Stimulated activated CD8-positive, alpha-beta memory T cell treated with anti-CD3 and anti-CD28 coated beads, Interleukin-4, amount 100 ng/mL, for 4 hours (primary cell): ENCODE data around the gene MAP1LC3B.
"Not testable (repeated sequence)": the region's sequence is repeated elsewhere in the genome, so short reads cannot be mapped to it uniquely, and the experiment has no call there.

Experiments used
- DNase-seq, 2 donors: peaks; one replicate each; pipeline ENCODE4 v3.0.0-alpha.2; 2020; ENCODE audit warnings: low read depth in 2 of 2, low spot score in 1 of 2

Gene MAP1LC3B

DNA sequence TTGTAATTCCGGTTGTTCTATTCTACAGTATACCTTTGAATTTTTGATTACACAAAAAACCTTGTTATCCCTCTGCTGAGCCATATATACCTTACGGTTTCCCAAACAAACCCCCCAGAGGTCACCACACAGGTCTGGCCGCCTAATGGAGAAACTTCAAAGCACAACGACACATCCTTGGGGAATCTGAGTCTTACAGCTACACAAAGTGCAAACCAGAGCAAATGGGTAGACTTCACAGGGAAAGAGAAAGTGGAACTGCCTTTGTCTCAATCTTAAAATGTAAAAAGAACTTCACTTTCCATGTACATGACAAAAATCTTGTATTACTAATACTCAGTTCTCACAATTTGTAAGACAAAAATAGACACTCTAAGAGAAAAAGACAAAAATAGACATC, 11.3 kb upstream of the MAP1LC3B start:
- DNase-seq, result no peak

DNA sequence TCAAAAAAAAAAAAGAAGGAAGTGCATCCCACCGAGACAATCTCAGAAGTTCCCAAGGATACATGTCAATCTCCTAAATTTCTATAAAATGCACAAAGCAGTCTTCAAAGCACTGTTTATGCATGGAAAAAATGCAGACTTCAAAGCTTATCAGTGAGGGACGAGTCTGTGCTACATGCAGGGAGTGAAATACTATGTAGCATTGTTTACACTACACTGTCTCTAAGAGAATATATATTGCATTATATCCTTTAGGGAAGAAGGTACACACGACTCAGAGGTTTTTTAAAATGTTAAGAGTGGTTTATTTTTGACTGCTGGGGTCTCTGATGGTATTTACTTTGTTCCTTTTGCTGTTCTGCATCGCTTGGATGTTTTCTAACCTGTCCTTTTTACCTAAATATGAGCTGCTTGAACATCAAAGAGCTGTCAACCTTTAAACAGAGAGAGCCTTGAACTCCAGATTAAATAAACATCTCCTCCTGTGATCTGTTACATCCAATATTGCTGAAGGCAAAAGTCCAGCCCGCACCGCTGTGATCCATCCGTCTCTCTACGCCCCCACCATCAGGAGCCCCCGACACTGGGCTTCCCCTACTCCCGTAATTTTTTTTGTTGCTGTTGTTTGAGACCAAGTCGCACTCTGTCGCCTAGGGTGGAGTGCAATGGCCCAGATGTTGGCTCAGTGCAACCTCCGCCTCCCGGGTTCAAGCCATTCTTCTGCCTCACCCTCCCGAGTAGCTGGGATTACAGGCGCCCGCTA, 9.9 kb upstream of the MAP1LC3B start:
- no peak for DNase-seq

DNA sequence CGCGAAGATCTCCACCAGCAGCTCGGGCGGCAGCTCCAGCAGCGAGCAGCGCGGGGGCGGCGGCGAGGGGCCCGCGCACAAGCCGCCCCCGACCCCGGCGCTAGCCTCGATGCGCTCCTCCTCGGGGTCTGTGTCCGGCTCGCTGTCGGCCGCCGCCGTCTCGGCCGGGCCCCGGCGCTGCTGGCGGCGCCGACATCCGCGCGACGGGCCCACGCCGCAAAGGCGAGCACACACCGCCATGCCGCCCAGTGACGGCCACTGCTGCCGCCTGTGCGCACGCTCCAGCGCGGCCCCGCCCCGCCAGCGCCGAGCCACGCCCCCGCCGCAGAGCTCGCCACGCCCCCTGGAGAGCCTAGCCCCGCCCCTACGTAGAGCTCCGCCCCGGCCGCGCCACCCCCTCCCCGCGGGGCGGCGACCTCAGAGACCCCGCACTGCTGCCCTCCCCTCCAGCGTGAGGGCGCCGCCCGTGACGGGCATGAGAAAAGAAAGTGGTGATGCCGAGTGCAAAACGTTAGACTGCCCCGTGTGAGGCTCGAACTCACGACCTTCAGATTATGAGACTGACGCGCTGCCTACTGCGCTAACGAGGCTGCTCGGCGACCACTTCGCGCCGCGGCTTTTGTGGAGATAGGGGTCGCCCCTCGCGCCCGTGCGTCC, 8.5 kb upstream of the MAP1LC3B start, which contains the start of gene FBXO31:
Gene FBXO31, minus strand, starts transcription at position 272 of the 657 bp plus-strand sequence. Its CDS starts 32 bp downstream, at position 240.
- peak; percentile 79 to 80 for DNase-seq

DNA sequence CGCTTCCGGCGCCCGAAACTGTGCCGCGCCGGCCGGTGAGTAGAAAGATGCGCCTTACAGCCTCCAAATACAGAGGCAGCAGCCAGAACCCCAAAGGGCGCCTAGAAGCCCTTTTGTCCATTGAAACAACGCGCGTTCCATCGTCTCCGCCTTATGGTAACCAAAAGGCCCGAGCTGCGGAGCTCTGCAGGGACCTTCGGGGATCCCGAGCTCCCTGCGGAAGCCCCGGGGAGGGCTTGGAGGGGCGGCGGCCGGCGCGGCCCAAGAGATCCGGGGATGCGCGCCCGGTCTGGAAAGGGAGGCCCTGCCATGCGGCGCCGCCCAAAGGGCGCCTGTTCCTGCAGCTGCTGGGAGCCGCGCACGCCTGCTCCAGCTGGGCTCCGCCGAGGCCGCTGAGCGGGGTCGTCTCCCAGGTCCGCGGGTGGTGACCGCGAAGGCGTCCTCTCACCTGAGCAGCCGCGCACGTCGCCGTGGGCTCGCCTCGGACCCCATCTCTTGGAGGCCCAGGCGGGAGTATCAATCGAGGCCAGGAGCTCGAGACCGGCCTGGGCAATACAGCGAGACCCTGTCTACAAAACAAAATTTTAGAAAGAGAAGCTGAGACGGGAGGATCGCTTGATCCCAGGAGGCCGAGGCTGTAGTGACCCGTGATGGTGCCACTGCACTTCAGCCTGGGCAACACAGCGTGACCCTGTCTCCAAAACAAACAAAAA, 7.8 kb upstream of the MAP1LC3B start:
- no peak for DNase-seq

DNA sequence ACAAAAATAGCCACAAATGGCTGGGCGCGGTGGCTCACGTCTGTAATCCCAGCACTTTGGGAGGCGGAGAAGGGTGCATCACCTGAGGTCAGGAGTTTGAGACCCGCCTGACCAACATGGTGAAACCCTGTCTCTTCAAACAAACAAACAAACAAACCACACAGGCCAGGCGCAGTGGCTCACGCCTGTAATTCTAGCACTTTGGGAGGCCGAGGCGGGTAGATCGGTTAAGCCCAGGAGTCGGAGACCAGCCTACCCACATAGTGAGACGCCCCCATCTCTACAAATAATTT, 7.3 kb upstream of the MAP1LC3B start:
- DNase-seq, result not testable (repeated sequence)

DNA sequence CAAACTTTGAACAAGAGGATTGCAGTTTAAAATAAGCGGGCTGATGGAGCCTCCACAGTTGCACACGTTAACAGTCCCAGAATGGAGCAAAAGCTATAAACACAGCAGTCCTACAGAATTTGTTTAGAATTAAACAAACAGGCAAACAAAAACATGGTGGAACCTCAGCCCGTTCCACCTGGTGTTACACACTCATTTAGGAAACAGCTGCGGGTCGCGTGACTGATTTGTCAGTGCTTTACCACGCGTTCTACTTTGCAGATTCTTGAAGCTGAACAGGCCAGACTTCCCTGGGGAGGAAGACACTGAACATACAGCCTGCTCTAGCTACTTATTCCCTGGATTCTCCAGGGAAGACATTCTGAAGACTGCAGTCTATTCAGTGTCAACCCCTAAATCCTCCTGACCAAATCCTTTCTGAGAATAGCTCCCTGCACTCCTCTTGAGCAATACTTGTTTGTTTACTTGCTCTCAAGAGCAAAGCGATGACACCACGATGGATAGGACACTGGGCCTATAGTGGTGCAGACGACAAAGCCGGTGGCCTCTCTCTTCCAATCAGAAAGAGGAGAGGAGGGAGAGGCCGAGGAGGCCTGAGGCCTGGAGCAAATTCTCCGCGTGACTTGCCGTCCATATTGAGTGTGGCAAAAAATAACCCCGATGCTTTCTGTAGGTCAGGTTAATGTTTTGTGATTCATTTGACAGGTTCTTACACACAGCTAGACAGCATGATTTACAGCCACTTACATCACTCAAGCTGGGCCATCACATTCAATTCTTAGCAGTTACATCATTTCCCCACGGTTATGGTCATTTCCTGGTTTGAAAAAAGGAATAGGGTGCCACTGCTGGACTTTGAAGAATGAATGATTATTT, 4.0 kb upstream of the MAP1LC3B start:
- DNase-seq, result peak; percentile 72 to 79

DNA sequence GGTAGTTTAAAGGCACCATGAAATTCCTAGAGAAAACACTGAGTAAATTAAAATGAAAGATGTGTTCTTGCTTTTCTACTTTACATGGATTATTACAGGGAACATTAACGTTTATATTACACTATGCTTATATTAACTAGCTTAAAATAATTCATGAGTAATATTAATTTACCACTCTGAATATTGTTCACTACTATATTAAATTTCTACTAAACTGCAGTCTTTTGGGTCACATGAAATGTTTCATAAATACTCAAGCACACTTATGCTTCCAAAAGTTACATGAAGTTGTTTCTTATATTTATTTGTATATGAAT, 3.4 kb upstream of the MAP1LC3B start:
- DNase-seq, result no peak

DNA sequence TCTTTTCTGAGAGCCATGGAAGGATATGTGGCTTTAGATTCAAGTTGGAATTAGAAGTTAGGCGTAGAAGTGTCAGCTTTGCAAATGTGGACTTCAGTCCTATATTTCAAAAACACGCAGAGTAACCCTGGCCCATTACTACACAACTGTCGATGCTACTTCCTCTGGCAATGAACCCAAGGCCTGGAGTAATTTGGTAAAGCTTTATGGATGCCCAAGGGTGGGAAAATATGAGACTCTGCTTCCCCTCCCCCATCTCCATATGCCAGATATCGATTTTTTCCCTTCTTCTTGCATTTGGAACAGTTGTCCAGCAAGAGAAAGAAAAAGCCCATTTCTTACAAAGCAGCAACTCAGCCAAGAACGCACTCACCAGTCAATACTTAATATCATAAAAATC, 2.9 kb upstream of the MAP1LC3B start:
- no peak for DNase-seq

DNA sequence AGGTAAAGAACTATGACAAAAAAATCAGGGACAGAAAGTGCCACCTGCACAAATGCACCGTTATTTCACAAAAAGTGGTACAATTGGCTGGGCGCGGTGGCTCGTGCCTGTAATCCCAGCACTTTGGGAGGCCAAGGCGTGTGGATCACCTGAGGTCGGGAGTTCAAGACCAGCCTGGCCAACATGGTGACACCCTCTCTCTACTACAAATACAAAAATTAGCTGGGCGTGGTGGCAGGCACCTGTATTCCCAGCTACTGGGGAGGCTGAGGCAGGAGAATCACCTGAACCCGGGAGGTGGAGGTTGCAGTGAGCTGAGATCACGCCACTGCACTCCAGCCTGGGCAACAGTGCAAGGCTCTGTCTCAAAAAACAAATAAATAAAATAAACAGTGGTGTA, 2.2 kb upstream of the MAP1LC3B start:
- DNase-seq, result not testable (repeated sequence)

DNA sequence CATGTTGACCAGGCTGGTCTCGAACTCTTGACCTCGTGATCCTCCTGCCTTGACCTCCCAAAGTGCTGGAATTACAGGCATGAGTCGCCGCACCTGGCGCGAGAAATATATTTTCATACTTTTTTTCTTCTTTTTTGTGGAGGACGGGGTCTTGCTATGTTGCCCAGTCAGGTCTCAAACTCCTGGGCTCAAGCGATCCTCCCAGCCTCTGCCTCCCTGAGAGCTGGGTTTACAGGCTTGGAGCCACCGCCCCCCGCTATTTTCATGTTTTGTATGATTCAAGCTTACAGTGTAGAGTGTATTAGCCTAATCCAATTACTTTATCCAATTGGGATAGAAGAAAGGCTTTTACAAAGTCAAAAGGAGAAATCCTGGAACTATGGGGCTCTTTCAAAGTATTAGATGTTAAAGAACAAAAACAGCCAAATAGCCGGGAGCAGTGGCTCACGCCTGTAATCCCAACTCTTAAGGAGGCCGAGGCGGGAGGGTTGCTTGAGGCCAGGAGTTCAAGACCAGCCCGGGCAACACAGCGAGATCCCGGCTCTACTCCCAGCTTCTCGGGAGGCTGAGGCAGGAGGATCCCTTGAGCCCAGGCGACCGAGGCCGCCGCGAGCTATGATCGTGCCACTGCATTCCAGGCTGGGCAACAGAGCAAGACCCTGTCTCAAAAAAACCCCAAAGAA, 1.4 kb upstream of the MAP1LC3B start:
- DNase-seq, result no peak

DNA sequence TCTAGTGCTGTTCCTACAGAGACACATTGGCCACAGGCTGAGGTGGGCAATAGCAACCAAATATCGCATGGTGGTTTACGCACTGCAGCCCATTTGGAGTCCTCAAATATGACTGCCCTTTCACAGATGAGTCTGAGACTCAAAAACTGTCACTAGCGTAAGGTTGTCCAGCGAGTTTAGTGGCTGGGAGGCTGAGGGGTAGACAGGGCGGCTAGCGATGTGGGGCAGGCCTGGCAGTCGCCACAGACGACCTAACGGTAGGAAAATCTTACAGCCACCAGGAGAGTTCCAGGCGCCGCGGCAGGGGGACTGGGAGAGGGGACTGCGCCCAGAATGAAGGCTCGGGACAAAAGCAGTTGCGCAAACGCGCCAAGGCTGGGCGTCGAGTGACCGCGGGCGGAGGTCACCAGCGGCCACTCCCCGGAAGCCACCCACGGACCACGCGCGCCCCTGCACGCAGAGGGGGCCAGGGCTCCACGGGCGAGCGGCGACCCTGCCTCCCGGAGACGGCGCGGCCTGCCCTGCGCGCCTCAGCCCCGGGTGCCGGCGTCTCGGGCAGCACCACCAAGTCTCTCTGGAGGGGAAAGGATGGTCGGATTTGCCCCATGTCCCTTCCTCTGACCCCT, 699 bp upstream of the MAP1LC3B start:
- DNase-seq, result no peak

DNA sequence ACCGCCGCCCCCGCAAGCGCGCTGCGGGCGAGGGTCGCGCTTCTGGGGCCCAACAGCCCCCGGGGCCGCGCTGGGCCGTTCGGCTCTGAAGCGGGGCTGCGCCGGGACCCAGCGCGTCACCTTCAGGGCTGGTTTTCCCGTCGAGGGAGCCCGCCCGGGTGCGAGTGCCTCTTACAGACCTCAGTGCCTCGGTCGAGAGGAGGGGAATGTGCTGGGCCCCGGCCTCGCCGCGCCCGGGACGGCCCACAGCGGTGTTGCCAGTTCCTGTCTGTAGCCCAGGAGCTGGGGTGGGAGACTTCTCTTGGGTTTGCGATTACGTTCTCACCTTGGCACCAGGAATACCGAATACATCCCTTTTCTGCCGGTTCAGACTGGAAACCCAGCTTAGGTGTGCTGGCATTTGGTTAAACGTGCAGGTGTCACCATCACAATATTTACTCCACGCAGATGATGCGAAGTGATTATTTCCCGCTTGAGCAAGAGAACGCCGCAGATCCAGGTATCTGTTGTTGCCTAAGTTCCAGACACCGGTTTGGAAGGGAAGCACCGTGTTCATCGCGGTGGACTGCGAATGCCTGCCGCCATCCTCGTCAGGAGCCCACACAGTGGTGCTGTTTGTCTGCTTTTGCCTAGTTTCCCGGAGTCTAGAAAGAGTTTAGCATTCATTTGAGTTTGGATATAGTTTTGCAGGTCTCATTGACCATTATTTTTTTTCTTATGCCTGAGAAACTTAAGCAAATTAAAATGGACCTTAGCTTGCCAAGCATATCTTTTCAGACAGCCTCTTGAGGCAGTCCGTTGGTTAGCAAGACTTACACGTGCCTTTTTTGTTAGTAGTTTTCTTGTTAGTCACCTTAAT, 914 bp downstream of the MAP1LC3B start:
- DNase-seq, result peak in 1 of 2 donors; percentile 18

DNA sequence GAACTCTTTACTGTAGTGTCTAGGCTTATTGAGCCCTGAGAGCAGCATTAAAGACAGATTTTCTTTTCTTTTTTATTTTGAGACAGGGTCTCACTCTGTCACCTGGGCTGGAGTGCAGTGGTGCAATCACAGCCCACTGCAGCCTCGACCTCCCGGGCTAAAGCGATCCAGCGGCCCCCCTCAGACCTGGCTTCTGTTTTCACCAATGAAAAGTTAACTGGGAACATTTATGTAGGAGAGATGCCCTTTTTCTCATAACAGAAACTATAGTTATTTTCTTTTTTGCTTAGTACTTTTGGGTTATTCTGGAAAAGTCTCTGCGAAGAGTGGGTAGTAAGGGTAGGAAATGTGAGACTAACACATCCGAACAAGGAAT, 1.5 kb downstream of the MAP1LC3B start:
- no peak for DNase-seq

DNA sequence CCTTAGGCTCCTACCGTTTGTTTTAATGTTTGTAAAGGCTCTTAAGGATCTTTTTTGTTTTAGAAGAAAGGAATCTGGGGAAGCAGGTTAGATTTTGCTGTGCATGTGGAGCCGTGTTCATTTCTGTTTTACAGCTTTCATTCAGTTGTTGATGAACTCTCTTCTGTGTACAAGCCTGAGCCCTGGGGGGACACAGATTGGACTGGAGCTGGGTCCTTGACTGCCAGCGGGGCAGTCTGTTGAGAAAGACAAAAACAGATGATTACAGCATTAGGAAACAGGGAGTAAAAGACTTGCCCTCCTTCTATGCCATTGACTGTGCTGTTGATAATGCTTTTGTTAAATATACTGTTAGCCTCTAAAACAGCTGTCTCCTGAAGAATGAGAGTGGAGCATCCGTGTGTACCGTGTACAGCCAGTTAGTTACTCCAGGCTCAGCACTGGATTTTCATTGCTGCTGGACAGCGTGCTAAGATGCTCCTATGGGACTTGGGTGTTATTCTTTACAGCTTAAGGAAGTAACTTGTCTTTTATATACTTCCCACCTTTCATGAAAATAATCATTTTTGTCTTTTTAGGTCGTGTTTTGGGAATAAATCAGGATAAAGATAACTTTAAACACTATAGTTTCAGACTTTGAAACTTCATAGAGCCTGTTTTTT, 3.2 kb downstream of the MAP1LC3B start:
- no peak for DNase-seq

DNA sequence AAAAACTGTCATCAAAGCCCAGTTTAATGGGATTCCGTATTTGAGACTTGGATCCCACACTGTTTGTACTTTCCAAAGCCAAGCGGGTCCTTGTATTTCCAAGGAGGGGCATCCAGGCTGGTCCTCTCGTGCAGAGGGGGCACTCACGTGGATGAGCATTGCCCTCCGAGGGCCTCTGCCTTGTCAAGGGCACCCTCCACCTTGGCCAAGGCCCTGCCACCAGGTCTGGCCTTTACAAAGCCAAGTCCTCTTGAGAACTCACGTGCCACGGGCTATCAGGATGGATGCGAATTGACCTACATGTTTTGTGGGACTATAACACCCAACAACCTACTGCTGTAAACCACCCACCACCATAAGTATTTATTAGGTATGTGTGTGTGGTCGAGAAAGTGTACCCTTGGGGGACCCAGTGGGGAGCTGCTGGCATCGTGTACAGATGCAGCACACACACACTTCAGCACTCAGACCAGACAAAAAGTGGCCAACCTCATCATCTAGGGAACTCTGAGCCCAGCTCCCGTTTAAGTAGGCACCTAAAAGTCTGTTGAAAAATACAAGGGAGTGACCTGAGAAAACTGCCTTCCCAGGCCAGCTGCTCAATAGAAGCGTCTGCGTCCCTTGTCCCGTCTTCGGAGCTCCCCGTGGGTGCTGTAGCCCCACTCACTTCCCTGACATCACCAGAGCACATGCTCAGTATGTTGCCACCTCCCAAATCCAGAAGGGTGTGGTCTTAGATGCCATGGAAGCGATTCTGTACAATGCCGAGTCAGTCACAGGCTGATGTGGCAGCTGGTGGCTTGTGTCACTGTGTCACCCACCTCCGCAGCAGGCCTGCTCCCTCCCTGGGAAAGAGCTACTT, 12.9 kb downstream of the MAP1LC3B start:
- DNase-seq, result no peak

DNA sequence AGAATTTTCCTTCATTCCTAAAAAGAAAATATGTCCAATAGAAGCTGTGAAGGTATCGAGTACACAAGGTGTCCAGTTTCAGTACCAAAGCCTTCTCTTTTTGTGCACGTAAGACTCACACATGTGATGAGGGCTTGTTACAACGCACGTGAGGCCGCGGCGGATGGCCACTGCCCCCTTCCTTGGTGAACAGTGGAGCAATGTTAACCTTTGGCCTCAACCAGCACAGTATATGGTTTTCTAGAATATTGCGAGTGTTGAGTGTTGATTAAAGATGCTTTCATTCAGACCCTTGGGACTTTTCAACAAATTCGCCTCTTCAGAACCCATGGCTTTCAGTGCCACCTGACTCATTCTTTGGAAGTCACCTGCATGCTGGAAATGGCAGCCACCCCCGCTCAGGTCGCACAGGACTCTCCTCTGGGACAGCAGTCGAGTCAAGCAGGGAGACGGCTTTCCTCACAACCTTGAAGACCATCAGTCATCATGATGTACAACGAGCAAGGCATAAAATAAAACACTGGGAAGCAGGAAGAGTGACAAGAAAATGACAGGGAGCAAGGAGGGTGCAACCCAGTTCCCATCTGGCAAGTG, 14.5 kb downstream of the MAP1LC3B start:
- no peak for DNase-seq

DNA sequence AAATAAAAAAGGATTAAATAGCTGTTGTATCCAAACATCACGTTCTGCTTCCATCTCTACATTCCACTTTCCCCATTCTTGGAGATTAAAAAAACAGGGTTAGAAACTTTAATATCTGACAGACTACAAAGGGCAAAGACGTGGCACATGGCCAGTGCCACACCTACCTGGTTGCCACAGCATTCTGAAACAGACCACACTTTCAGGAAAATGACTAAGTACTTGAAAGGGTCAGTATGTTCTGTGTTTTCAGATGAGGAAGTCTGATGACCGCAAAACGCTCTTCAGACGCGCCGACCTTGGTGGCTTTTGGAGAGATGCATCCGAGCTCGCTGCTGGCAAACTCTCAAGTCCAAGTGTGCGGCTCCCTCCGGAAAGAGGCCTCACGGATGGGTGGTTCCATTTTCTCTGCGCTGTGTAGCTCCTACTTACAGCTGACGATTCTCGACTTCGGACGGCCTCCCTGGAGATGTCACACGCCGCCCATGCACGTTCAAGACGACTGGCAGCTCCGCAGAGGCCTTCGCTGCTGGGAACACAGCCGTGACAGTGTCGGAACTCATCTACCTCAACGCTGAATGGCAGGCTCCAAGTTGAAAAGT, 15.5 kb downstream of the MAP1LC3B start:
- DNase-seq, result no peak
